Natural killer cell (primary cell): ENCODE results near the gene RAB3IL1. TPM values are rescaled to one million over a fixed set of nuclear protein-coding genes. Genes with fewer than 3 reads are reported as not detected.
A peak's percentile ranks its signal among the peaks of the same experiment; 100 is the strongest.

Source experiments
- ATAC-seq, 3 donors: fragments of 150-1000 bp in 2 of 3; fragments of 200-7000 bp in 1 of 3; cut with Tn5 transposase; 1 replicate in 1 of 3; 2 replicates in 2 of 3; pipeline ENCODE4 v1.10.0; 2021; ENCODE audit warnings: mild to moderate bottlenecking in 2 of 3, moderate library complexity in 2 of 3
- DNase-seq, 2 donors: peaks; one replicate each; pipeline versions ENCODE4 v3.0.0 to v3.0.0-alpha.2; 2013 to 2021; ENCODE audit warnings: mixed read lengths in 1 of 2
- H3K27ac ChIP-seq: one replicate; pipeline ENCODE4 v1.5.1; 2013; ENCODE audit warnings: mild to moderate bottlenecking, low read length
- H3K27me3 ChIP-seq: one replicate; pipeline ENCODE4 v1.6.1; 2013; ENCODE audit warnings: low read length; ENCODE audit not compliant: control insufficient read depth, insufficient read depth
- H3K36me3 ChIP-seq: one replicate; pipeline ENCODE4 v1.6.1; 2013; ENCODE audit warnings: low read length; ENCODE audit not compliant: control insufficient read depth, insufficient read depth
- H3K4me1 ChIP-seq: one replicate; pipeline ENCODE4 v1.6.1; 2013; ENCODE audit warnings: low read length; ENCODE audit not compliant: control insufficient read depth, insufficient read depth
- H3K4me3 ChIP-seq: one replicate; pipeline ENCODE4 v1.5.1; 2013; ENCODE audit warnings: low read length
- H3K9me3 ChIP-seq: one replicate; pipeline ENCODE4 v1.6.1; 2013; ENCODE audit warnings: low read length; ENCODE audit not compliant: control insufficient read depth, insufficient read depth
- H3K27ac Mint-ChIP-seq, 2 donors: one replicate each; pipeline ENCODE4 v1.8.0; 2022; ENCODE audit warnings: mild to moderate bottlenecking in 2 of 2, mixed read lengths in 2 of 2, moderate library complexity in 1 of 2
- H3K27me3 Mint-ChIP-seq, 2 donors: one replicate each; pipeline ENCODE4 v1.8.0; 2022; ENCODE audit warnings: low read depth in 2 of 2, mixed read lengths in 2 of 2
- H3K36me3 Mint-ChIP-seq: one replicate; pipeline ENCODE4 v1.8.0; 2022; ENCODE audit warnings: mixed read lengths
- H3K4me1 Mint-ChIP-seq, 2 donors: one replicate each; pipeline ENCODE4 v1.8.0; 2022; ENCODE audit warnings: mixed read lengths in 2 of 2
- H3K4me3 Mint-ChIP-seq: one replicate; pipeline ENCODE4 v1.8.0; 2022; ENCODE audit warnings: mild to moderate bottlenecking, moderate library complexity, mixed read lengths
- H3K9me3 Mint-ChIP-seq, 2 donors: one replicate each; pipeline ENCODE4 v1.8.0; 2022; ENCODE audit warnings: mixed read lengths in 2 of 2
- WGBS: methylation state at CpG from one replicate; pipeline ENCODE4 v1.1.7; 2013; ENCODE audit warnings: missing lambda C conversion rate; ENCODE audit not compliant: insufficient coverage; 5-methylcytosine and 5-hydroxymethylcytosine counted together
- intact Hi-C: fragments of 100-400 bp; cut with micrococcal nuclease; formaldehyde crosslinking; loops from one replicate; pipeline ENCODE4 v1.14.2; 2022
- total RNA-seq, 4 donors: library from RNA; stranded (reverse); fragments of 120-200 nt in 1 of 4; gene quantifications; one replicate each; pipeline versions ENCODE4 v1.2.3 to v1.2.4, GENCODE V29; 2013 to 2022
- TF ChIP-seq, protein P1 (sequence below): fragments of 200-600 bp; IDR thresholded peaks from one replicate; pipeline ENCODE4 v1.8.0; 2022; ENCODE audit warnings: antibody characterized with exemption

The RAB3IL1 gene
- total RNA-seq, 3 donors from 2014 or later (not counting 1 experiment from before 2014, with no cell fraction given), result not detected

DNA sequence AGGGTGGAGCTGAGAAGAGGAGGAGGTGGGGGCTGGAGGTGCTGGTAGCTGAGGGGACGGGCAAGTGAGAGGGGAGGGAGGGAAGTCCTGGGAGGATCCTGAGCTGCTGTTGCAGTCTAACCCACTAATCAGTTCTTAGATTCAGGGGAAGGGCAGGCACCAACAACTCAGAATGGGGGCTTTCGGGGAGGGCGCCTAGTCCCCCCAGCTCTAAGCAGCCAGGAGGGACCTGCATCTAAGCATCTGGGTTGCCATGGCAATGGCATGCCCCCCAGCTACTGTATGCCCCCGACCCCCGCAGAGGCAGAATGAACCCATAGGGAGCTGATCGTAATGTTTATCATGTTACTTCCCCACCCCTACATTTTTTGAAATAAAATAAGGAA lies 50.4 kb downstream of the RAB3IL1 start:
- Mint-ChIP-seq H3K4me1 (peaks cover 6 to 8% of the 10 kb centered on the region in 2 donors), H3K4me3 (no peak overlapping the region), H3K27me3 (no peaks in the 10 kb centered on the region), H3K36me3 (no peaks in the 10 kb centered on the region), H3K9me3 (no peaks in the 10 kb centered on the region), H3K27ac (no peak overlapping the region)
- DNase-seq, result no peak
- Histone ChIP-seq H3K4me1 (peaks cover 8% of the 10 kb centered on the region), H3K27me3 (no peaks in the 10 kb centered on the region), H3K4me3 (no peak overlapping the region), H3K36me3 (no peaks in the 10 kb centered on the region), H3K9me3 (no peaks in the 10 kb centered on the region), H3K27ac (no peak overlapping the region)
- no peak for ATAC-seq
- TF ChIP-seq, protein P1, sequence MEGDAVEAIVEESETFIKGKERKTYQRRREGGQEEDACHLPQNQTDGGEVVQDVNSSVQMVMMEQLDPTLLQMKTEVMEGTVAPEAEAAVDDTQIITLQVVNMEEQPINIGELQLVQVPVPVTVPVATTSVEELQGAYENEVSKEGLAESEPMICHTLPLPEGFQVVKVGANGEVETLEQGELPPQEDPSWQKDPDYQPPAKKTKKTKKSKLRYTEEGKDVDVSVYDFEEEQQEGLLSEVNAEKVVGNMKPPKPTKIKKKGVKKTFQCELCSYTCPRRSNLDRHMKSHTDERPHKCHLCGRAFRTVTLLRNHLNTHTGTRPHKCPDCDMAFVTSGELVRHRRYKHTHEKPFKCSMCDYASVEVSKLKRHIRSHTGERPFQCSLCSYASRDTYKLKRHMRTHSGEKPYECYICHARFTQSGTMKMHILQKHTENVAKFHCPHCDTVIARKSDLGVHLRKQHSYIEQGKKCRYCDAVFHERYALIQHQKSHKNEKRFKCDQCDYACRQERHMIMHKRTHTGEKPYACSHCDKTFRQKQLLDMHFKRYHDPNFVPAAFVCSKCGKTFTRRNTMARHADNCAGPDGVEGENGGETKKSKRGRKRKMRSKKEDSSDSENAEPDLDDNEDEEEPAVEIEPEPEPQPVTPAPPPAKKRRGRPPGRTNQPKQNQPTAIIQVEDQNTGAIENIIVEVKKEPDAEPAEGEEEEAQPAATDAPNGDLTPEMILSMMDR, result no peak
- intact Hi-C loops, result no loop called here
- 95% methylated on average over 5 of the region's 6 CpGs for whole genome bisulfite sequencing

DNA sequence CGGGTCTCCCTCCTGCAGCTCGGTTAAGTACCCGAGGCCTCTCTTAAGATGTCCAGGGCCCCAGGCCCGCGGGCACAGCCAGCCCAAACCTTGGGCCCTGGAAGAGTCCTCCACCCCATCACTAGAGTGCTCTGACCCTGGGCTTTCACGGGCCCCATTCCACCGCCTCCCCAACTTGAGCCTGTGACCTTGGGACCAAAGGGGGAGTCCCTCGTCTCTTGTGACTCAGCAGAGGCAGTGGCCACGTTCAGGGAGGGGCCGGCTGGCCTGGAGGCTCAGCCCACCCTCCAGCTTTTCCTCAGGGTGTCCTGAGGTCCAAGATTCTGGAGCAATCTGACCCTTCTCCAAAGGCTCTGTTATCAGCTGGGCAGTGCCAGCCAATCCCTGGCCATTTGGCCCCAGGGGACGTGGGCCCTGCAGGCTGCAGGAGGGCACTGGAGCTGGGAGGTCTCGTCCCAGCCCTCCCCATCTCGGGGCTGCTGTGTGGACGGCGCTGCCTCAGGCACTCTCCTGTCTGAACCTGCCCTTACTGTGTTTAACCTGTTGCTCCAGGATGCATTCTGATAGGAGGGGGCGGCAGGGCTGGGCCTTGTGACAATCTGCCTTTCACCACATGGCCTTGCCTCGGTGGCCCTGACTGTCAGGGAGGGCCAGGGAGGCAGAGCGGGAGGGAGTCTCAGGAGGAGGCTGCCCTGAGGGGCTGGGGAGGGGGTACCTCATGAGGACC lies 51.0 kb downstream of the RAB3IL1 start:
- no peak overlapping the region for H3K4me3 ChIP-seq
- WGBS, result 89% methylated on average over 18 of the region's 18 CpGs
- H3K27me3 ChIP-seq, result no peaks in the 10 kb centered on the region
- no peak overlapping the region for H3K27ac ChIP-seq
- H3K4me3 Mint-ChIP-seq, result no peak overlapping the region
- TF ChIP-seq, protein P1, result no peak
- H3K36me3 Mint-ChIP-seq, result no peaks in the 10 kb centered on the region
- ATAC-seq (no peak), DNase-seq (no peak)
- no peak overlapping the region for H3K27ac Mint-ChIP-seq
- H3K9me3 ChIP-seq, result no peaks in the 10 kb centered on the region
- intact Hi-C loops, result no loop called here
- H3K27me3 Mint-ChIP-seq, result no peaks in the 10 kb centered on the region
- no peaks in the 10 kb centered on the region for H3K36me3 ChIP-seq
- peaks cover 5 to 8% of the 10 kb centered on the region in 2 donors for H3K4me1 Mint-ChIP-seq
- H3K9me3 Mint-ChIP-seq, result no peaks in the 10 kb centered on the region
- H3K4me1 ChIP-seq, result peaks cover 6% of the 10 kb centered on the region

DNA sequence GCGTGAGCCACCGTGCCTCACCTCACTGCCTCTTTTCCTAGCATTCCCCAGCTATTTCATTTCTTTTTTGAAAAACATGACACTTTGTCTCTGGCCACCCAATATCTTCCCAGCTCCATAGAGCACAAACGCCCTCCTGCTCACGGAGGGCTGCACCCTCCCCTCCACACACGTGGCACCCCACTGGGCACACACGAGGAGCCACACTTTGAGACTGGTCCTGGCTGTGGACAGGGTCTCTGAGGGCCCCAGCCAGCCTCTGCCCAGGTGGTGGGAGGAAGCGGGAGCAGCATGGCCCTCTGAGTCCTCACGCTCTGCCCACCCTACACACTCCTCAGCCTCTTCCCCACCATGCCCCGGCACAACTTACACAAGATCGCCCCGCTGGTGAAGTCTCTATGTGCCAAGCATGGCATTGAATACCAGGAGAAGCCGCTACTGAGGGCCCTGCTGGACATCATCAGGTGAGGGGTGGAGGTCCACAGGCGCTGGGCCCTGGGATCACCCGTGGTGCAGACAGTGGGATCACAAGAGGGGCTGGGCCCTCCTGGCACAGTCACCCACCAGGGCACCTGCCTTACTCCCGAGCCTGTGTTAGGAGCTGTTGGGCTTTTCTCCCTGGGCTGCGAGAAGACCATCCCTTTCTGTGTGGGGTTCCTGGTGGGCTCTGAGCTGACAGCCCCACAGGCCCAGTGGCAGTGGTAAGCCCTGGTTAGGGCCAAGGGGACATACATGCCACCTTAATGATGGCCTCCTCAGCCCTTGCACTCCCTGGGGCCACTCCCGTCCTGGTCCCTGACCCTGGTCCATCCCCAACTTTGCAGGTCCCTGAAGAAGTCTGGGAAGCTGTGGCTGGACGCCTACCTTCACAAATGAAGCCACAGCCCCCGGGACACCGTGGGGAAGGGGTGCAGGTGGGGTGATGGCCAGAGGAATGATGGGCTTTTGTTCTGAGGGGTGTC lies 52.3 kb downstream of the RAB3IL1 start:
- Mint-ChIP-seq H3K9me3 (no peaks in the 10 kb centered on the region), H3K4me3 (no peak overlapping the region)

More for the DNA sequence above, 52.3 kb downstream of the RAB3IL1 start:
- Histone ChIP-seq H3K27ac (no peak overlapping the region), H3K9me3 (no peaks in the 10 kb centered on the region), H3K4me3 (no peak overlapping the region), H3K4me1 (no peaks in the 10 kb centered on the region), H3K36me3 (no peaks in the 10 kb centered on the region), H3K27me3 (no peaks in the 10 kb centered on the region)
- H3K27ac Mint-ChIP-seq, result peak overlapping the region in 1 of 2 donors; percentile 42
- TF ChIP-seq, protein P1, result no peak
- H3K4me1 Mint-ChIP-seq, result no peaks in the 10 kb centered on the region
- intact Hi-C loops, result no loop called here
- no peaks in the 10 kb centered on the region for H3K27me3 Mint-ChIP-seq
- ATAC-seq, result no peak
- 92% methylated on average over 20 of the region's 20 CpGs for WGBS
- no peak for DNase-seq
- no peaks in the 10 kb centered on the region for H3K36me3 Mint-ChIP-seq
